GM19468 (cell line): ENCODE results near the gene DNAH3.
"Not testable (repeated sequence)": the region's sequence is repeated elsewhere in the genome, so short reads cannot be mapped to it uniquely, and the experiment has no call there.

ENCODE experiments used
- ATAC-seq: cut with Tn5 transposase; IDR thresholded peaks from one replicate; pipeline ENCODE4 v1.9.1; 2021; ENCODE audit warnings: mild to moderate bottlenecking, moderate library complexity, moderate number of reproducible peaks; ENCODE audit not compliant: unreplicated experiment; ENCODE audit errors: extremely low read depth

The DNAH3 gene

DNA sequence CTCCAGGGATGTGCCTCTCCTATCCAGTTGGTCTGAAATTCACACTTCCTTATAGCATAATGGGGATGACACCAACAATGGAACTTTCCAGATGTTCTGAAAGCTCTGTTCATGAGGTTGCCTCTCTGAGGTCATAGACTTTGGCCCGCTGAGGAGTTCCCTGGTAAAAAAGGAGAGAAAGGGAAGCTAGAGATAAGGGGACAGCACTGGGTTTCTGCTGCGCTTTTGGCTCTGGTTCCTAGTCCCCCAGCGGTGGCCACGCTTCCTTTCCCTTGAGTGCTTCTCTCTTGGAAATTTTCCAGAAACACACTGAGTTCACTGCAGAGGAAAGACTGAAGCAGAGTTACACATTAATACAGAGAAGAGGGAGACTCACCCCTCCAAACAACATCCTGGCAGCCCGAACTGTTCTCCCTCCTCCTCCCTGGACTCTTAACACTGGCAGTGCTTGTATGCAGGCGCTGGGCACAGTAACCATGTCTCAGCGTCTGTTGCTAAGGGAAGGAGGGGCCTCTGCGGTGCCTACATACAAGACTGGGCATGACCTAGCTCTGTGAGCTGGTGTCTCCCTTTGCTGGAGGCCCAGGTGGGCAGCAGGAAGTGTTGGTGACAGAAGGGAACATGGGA is at the start of gene DNAH3:
Gene DNAH3 (minus strand): TSS at position 472 of the 627 bp plus-strand sequence. CDS start 527 bp downstream, outside the sequence.
- no peak for ATAC-seq

- ATAC-seq: no peak
These were observed 49.1 kb upstream of the DNAH3 start for GRCh38 chr16:21199607-21200218.

- no peak for ATAC-seq
These were observed 47.0 kb upstream of the DNAH3 start for GRCh38 chr16:21197621-21198020.

GRCh38 chr16:21197112-21197511 is 46.5 kb upstream of the DNAH3 start:
- ATAC-seq: no peak

DNA sequence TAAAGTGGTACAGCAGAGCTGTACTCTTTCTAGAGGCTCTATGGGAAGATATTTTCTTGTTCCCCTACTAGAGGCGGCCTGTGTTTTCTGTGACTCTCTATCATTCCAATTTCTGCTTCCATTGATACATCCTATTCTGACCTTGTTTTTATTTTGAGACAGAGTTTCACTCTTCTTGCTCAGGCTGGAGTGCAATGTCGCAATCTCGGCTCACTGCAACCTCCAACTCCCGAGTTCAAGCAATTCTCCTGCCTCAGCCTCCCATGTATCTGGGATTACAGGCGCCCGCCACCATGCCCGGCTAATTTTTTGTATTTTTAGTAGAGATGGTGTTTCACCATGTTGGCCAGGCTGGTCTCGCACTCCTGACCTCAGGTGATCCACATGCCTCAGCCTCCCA is 44.7 kb upstream of the DNAH3 start:
- ATAC-seq: not testable (repeated sequence)

DNA sequence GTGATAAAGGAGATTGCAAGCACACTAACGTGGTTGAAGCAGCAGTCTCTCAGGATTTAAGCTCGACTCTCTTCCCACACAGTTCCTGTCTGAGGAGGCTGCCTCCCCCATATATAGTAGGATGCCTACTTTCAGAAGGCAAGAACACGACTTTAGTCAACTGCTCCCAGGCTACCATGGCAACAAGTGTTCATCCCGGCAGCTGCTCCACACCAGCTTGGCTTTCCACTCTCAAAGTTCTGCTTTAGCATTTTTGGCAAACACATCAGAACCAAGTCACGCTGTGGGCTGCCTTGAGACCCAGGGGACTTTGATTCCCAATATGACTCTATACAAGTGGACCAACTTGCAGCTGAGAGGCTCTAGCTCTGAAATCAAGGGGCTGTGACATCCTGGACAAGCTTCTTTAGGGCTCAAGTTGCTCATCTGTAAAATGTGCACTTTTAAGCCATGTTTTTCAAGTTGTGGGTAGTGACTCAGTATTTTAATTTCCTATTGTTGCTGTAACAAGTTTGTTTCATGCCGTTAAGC is 44.2 kb upstream of the DNAH3 start:
- ATAC-seq: no peak

- ATAC-seq: no peak
These were observed 42.3 kb upstream of the DNAH3 start for GRCh38 chr16:21192991-21193390.

DNA sequence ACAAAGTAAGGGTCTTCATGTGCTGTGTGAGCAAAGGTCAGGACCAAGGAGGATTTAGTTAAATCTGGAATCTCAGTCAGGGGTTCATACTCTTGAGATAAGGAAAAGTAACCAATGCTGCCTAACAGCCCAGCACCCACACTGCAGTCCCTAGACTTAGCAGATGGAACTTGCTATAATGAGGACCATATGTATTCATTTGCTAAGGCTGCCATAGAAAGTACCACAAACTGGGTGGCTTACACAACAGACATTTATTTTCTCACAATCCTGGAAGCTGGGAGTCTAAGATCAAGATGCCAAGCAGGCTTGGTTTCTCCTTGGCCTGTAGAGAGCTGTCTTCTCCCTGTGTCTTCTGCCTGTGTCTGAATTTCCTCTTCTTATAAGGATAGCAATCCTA is 40.0 kb upstream of the DNAH3 start:
- ATAC-seq: no peak

DNA sequence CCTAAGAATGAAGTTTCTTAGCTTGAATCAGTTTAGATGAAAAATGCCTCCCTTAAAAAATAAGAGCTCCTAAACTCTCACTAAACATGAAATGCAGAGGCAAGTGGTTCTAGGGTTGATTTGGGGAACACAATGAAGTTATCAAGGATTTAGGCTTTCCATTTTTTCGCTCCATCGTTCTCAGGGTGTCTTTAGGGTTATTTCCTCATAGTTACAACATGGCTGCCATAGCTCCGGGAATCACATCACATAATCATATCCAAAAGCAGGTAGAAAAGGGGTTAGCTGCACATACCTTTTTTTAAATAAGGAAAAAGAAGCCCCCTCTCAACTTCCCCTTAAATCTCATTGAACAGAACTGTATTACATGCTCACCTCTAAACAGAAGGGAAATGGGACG is 39.4 kb upstream of the DNAH3 start:
- no peak for ATAC-seq

DNA sequence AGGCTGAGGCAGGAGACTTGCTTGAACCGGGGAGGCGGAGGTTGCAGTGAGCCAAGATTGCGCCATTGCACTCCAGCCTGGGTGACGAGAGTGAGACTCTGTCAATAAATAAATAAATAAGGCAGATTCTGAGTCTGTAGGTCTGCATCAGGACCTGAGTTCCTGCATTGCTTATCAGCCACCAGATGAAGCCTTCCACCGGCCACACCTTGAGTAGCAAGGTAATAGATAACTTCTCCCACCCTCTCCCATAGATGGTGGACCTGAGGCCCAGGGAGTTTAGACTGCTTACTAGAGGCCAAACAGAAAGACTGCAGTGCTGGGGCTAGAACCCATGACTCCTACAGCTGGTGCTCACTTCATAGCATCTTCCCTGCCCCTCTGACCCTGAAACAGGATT is 38.7 kb upstream of the DNAH3 start:
- ATAC-seq: no peak

GRCh38 chr16:21186326-21186691 is 35.7 kb upstream of the DNAH3 start:
- no peak for ATAC-seq

GRCh38 chr16:21185659-21186325 is 35.1 kb upstream of the DNAH3 start:
- ATAC-seq: no peak

DNA sequence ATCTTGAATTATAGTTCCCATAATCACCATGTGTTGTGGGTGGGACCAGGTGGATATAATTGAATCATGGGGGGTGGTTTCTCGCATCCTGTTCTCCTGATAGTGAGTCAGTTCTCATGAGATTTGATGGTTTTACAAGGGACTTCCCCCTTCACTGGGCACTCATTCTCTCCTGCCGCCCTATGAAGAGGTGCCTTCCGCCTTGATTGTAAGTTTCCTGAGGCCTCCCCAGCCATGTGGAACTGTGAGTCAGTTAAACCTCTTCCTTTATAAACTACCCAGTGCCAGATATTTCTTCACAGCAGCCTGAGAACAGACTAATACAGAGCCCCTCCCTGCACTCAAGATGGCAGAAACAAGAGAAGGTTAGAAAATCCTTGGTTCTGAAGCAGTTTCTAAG is 34.2 kb upstream of the DNAH3 start:
- ATAC-seq: no peak

DNA sequence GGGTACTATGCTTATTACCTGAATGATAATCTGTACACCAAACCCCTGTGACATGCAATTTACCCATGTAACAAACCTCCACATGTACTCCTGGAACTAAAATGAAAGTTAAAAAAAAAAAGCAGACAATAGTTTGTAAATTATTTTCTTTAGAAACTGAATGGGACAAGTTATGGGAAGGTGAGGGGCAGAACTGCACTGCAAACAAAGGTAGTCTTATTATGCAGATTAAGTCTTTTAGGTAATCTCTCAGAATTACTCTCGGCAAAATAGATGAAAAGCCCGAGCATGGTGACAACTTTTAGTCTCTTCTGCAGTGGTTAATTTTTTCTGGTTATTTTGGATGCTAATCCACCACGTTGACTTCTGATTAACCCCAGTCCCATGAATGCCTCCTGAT is 33.3 kb upstream of the DNAH3 start:
- ATAC-seq: no peak

DNA sequence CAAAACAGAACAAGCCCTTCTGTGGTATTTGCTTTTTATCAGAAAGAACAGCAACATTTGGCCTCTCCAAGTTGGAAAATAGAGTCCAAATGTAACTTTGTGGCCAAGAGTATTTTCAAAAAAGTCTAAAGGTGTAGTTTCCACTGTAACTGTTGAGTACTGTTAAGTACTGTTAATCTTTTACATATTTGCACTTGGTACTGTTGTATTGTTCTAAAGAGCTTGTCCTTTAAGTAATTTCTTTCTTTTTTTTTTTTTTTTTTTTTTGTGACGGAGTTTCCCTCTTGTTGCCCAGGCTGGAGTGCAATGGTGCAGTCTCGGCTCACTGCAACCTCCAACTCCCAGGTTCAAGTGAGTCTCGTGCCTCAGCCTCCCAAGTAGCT is 29.3 kb upstream of the DNAH3 start:
- ATAC-seq: no peak

- no peak for ATAC-seq
These were observed 28.7 kb upstream of the DNAH3 start for GRCh38 chr16:21179126-21179982.

DNA sequence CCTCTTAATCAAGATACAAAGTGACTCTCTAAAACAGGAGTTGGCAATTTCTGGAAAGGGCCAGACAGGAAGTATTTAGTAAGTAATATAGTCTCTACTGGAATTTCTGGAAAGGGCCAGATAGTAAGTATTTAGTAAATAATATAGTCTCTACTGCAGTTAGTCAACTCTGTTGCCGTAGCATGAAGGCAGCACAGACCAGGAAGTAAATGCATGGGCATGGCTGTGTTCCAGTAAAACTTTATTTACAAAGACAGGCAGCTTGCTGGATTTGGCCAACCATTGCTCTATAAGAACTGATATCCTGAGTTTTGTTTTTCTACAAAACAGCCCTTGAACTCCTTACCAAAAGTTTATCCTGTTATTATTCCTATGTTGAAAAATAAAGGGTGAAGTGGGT is 24.8 kb upstream of the DNAH3 start:
- ATAC-seq: no peak

DNA sequence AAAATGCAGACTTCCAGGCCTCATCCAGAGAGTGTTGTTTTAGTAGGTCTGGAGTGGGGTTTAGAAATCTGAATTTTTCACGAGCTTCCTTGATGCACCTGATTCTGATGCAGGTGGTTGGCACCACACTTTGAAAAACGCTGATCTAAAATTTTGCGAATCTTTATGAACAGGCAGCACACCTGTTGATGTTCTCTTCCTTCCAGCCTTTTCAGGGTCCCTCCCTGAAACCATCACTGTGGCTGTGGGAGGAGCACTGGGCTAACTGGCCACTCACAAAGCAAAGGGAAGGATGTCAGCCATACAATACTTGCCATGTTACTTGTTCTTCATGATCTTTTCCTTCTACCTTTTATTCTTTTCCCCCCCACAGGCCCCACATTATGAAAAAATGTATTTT is 22.0 kb upstream of the DNAH3 start:
- ATAC-seq: no peak

DNA sequence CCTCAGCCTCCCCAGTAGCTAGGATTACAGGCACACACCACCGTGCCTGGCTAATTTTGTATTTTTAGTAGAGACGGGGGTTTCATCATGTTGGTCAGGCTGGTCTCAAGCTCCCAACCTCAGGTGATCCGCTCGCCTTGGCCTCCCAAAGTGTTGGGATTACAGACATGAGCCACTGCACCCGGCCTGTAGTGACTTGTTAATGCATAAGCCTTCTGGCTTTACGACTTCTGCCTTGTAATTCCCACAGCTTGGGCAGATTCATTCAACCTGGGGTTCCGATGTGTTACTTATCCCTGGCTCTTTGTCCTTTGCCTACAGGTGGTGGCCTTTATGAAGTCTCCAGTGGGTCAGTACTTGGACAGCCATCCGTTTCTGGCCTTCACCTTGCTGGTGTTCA is 19.5 kb upstream of the DNAH3 start:
- ATAC-seq: not testable (repeated sequence)

DNA sequence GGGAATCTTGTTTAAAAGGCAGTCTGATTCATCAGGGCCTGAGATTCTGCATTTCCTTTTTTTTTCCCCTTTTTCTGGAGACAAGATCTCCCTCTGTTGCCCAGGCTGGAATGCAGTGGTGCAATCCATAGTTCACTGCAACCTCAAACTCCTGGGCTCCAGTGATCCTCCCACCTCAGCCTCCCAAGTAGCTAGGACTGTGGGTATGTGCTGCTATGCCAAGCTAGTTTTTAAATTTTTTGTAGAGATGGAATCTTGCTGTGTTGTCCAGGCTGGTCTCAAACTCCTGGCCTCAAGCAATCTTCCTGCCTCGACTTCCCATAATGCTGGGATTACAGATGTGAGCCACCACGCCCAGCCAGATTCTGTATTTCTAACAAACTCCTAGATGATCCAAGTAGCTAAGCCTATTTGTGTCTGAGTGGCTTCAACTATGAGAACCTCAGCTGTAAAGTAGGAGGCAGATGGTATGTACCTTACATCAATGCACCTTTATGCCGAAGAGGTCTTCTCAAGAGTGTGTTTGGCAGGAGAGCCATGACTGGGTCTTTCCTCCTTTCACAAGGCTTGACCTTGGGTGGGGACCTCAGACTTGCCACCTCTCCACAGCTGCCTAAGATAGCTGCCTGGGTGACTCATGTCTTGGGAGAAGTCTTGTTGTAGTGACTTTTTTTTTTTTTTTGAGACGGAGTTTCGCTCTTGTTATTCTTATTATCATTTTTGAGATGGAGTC is 18.8 kb upstream of the DNAH3 start:
- no peak for ATAC-seq
